ENCODE data around the gene RELL2. TPM values are rescaled to one million over a fixed set of nuclear protein-coding genes. Genes with fewer than 3 reads are reported as not detected.

The RELL2 gene
- total RNA-seq, 1 experiment from 2014 or later, result 3.3 TPM

DNA sequence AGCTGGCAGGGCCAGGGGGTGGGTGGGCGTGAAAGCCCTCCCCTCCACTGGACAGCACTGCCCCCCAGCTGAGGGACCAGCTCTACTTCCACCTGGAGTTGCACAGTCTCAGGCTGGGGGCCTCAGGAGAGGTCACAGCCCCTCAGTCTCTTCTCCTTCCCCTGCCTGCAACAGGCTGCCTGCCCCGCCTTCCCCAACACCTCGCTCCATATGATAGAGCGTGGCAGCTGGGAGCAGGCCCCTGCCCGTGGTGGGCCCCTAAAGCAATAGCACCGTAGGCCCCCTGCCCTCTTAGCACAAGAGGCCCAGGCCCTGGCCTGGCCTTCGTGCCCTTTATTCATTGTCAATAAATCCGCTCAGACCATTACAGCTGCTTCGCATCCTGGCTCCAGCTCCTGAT lies 3.9 kb downstream of the RELL2 start:
- Histone ChIP-seq H3K36me3 (ENCODE audit: low read depth) (no peaks in the 10 kb centered on the region), H4K20me1 (ENCODE audit: insufficient read depth) (peaks cover 4% of the 10 kb centered on the region; the same call in 1 of the 2 replicates), H2AFZ (no peak overlapping the region), H3K9me2 (ENCODE audit: insufficient read depth) (no peaks in the 10 kb centered on the region), H3K4me1 (replicated peaks; ENCODE audit: insufficient read depth) (peaks cover 28% of the 10 kb centered on the region), H3K4me2 (no peak overlapping the region), H3K4me3 (no peak overlapping the region), H3K9me3 (ENCODE audit: insufficient read depth, low read depth) (no peaks in the 10 kb centered on the region), H3K27me3 (ENCODE audit: insufficient read depth, low read depth) (no peaks in the 10 kb centered on the region), H3K27ac (no peak overlapping the region), H3F3A (ENCODE audit: insufficient read depth, low read depth) (peaks cover 24% of the 10 kb centered on the region), H3K79me2 (ENCODE audit: low read depth) (peaks cover 9% of the 10 kb centered on the region)
- TF ChIP-seq EZH2 (IDR thresholded peaks at IDR 0.05; ENCODE audit: low read depth), result no peak
- TF ChIP-seq, protein P1, sequence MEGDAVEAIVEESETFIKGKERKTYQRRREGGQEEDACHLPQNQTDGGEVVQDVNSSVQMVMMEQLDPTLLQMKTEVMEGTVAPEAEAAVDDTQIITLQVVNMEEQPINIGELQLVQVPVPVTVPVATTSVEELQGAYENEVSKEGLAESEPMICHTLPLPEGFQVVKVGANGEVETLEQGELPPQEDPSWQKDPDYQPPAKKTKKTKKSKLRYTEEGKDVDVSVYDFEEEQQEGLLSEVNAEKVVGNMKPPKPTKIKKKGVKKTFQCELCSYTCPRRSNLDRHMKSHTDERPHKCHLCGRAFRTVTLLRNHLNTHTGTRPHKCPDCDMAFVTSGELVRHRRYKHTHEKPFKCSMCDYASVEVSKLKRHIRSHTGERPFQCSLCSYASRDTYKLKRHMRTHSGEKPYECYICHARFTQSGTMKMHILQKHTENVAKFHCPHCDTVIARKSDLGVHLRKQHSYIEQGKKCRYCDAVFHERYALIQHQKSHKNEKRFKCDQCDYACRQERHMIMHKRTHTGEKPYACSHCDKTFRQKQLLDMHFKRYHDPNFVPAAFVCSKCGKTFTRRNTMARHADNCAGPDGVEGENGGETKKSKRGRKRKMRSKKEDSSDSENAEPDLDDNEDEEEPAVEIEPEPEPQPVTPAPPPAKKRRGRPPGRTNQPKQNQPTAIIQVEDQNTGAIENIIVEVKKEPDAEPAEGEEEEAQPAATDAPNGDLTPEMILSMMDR (conservative IDR thresholded peaks at IDR 0.05), result no peak
- POLR2A ChIA-PET (ENCODE audit: unreplicated experiment), result no interaction called here
- no peak for DNase-seq
- no TSS peak for BruUV-seq (replicated peaks)
- CTCF ChIA-PET, result no interaction called here
- intact Hi-C loops (cut with micrococcal nuclease; ENCODE audit: unreplicated experiment), result no loop called here

GRCh38 chr5:141641634-141642267 lies 5.0 kb downstream of the RELL2 start:
- CTCF ChIA-PET, result no interaction called here
- no TSS peak for BruUV-seq (replicated peaks)

DNA sequence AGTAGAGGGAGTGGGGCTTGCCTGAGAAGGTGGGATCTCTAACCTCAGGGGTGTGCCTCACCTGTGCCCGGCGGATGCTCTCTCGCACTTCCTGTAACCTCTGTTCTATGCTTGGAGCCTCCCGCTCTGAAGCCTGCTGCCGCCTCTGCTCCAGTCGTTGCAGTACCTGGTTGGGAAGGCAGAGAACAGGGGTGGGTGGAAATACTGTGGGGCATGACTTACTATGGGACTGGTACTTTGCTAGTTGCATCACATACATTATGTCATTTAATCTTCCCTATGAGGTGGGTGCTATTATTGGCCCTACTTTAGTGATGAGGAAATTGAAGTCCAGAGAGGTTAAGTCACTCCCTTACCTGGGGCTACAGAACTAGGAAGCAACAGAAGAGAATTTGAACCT lies 9.2 kb downstream of the RELL2 start:
- Histone ChIP-seq H3K4me3 (no peak overlapping the region), H3K36me3 (ENCODE audit: low read depth) (no peaks in the 10 kb centered on the region; the same call in 1 of the 2 replicates), H4K20me1 (ENCODE audit: insufficient read depth) (no peaks in the 10 kb centered on the region), H3K9me3 (ENCODE audit: insufficient read depth, low read depth) (no peaks in the 10 kb centered on the region), H3K4me1 (replicated peaks; ENCODE audit: insufficient read depth) (peaks cover 23% of the 10 kb centered on the region), H3K27me3 (ENCODE audit: insufficient read depth, low read depth) (no peaks in the 10 kb centered on the region), H2AFZ (no peak overlapping the region), H3K79me2 (ENCODE audit: low read depth) (no peaks in the 10 kb centered on the region), H3K27ac (no peak overlapping the region), H3F3A (ENCODE audit: insufficient read depth, low read depth) (peaks cover 13% of the 10 kb centered on the region; the same call in 1 of the 2 replicates), H3K9me2 (ENCODE audit: insufficient read depth) (no peaks in the 10 kb centered on the region), H3K4me2 (no peak overlapping the region)
- intact Hi-C loops (cut with micrococcal nuclease; ENCODE audit: unreplicated experiment), result no loop called here
- no peak for DNase-seq
- BruUV-seq (replicated peaks), result no TSS peak
- ChIA-PET CTCF (no interaction called here), POLR2A (ENCODE audit: unreplicated experiment) (no interaction called here)
- TF ChIP-seq, protein P1 (conservative IDR thresholded peaks at IDR 0.05), result no peak
- TF ChIP-seq EZH2 (IDR thresholded peaks at IDR 0.05; ENCODE audit: low read depth), result no peak

More at GRCh38 chr5:141641634-141642267, 5.0 kb downstream of the RELL2 start:
- Histone ChIP-seq H3K9me3 (ENCODE audit: insufficient read depth, low read depth) (no peaks in the 10 kb centered on the region), H3K4me3 (no peak overlapping the region), H3K4me1 (replicated peaks; ENCODE audit: insufficient read depth) (peaks cover 28% of the 10 kb centered on the region), H3F3A (ENCODE audit: insufficient read depth, low read depth) (peaks cover 24% of the 10 kb centered on the region), H3K36me3 (ENCODE audit: low read depth) (no peaks in the 10 kb centered on the region; the same call in 1 of the 2 replicates), H3K79me2 (ENCODE audit: low read depth) (no peaks in the 10 kb centered on the region), H3K27me3 (ENCODE audit: insufficient read depth, low read depth) (no peaks in the 10 kb centered on the region), H3K27ac (no peak overlapping the region), H3K4me2 (peak overlapping the region; percentile 8; the same call in 1 of the 2 replicates), H2AFZ (no peak overlapping the region), H3K9me2 (ENCODE audit: insufficient read depth) (no peaks in the 10 kb centered on the region), H4K20me1 (ENCODE audit: insufficient read depth) (no peaks in the 10 kb centered on the region)
- peak; percentile 25 to 89 for DNase-seq
- intact Hi-C loops (cut with micrococcal nuclease; ENCODE audit: unreplicated experiment), result no loop called here
- POLR2A ChIA-PET (ENCODE audit: unreplicated experiment), result no interaction called here
- no peak for TF ChIP-seq EZH2 (IDR thresholded peaks at IDR 0.05; ENCODE audit: low read depth)
- TF ChIP-seq, protein P1 (conservative IDR thresholded peaks at IDR 0.05), result peak; percentile 67

All from PC-9 (cell line).